Measurements from ENCODE around the gene TBC1D10A. TPM values are rescaled to one million over a fixed set of nuclear protein-coding genes. Genes with fewer than 3 reads are reported as not detected.
A peak's percentile ranks its signal among the peaks of the same experiment; 100 is the strongest.

Gene TBC1D10A
- total RNA-seq, 1 donor from 2014 or later, result 7.9 TPM

DNA sequence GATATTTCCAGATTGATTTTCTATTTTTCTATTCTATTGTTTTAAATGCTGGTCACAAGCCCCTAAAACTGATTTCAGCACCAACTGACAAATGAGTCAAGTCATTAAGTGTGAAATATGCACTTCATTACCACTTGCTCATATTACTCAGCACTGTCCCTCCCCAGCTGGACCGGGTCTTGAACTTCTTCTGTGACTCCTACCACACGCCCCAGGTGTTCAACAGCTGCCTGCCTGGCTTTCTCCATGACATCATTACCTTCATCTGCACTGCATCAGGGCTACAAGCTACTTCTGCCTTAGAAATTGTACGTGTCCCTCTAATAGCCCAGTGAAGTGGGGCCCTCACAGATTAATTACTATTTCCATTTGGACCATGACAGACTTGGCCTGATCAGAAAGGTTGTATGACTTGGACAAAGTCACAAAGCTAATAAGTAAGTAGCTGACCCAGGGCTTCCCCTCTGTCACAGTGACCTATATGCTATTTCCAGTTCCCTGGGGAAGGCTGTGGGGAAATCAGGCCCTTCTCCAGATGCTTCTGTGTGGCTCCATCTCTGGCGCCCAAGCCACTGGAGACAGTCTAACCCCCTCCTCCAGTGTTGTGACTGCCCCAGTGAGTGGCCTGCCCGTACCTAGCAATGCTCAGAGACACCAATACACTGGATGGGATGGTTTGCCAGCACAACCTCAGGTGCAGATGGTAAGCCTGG is 18.1 kb downstream of the TBC1D10A start:
- no peak overlapping the region for H3K4me3 Mint-ChIP-seq (ENCODE audit: unreplicated experiment)
- TF ChIP-seq, protein P1, sequence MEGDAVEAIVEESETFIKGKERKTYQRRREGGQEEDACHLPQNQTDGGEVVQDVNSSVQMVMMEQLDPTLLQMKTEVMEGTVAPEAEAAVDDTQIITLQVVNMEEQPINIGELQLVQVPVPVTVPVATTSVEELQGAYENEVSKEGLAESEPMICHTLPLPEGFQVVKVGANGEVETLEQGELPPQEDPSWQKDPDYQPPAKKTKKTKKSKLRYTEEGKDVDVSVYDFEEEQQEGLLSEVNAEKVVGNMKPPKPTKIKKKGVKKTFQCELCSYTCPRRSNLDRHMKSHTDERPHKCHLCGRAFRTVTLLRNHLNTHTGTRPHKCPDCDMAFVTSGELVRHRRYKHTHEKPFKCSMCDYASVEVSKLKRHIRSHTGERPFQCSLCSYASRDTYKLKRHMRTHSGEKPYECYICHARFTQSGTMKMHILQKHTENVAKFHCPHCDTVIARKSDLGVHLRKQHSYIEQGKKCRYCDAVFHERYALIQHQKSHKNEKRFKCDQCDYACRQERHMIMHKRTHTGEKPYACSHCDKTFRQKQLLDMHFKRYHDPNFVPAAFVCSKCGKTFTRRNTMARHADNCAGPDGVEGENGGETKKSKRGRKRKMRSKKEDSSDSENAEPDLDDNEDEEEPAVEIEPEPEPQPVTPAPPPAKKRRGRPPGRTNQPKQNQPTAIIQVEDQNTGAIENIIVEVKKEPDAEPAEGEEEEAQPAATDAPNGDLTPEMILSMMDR (IDR thresholded peaks at IDR 0.05; ENCODE audit: unreplicated experiment), result no peak
- DNase-seq (ENCODE audit: low spot score), result no peak
- no peak overlapping the region for H3K27ac Mint-ChIP-seq (ENCODE audit: unreplicated experiment)
- H3K36me3 Mint-ChIP-seq (ENCODE audit: low read depth, unreplicated experiment), result peaks cover 5% of the 10 kb centered on the region
- no peaks in the 10 kb centered on the region for H3K9me3 Mint-ChIP-seq (ENCODE audit: unreplicated experiment)
- H3K27me3 Mint-ChIP-seq (ENCODE audit: unreplicated experiment), result peaks cover 5% of the 10 kb centered on the region
- peaks cover 34% of the 10 kb centered on the region for H3K4me1 Mint-ChIP-seq (ENCODE audit: unreplicated experiment)

DNA sequence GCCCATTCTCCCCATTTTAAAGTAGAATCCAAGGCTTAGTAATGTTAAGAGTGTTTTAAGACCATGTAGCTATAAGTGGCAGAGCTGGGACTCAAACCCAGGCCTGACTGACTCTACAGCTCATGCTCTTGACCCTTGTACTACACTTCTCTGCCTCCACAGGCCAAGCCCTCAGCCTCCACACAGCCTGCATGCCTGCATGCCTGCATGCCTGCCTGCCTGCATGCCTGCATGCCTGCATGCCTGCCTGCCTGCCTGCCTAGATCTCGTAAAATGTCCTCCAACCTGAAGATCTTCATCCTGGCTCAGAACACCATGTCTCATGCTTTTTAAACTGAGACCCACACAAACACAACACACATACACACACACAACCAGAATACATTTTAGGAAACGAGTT is 18.6 kb downstream of the TBC1D10A start:
- peaks cover 33% of the 10 kb centered on the region for H3K4me1 Mint-ChIP-seq (ENCODE audit: unreplicated experiment)
- H3K9me3 Mint-ChIP-seq (ENCODE audit: unreplicated experiment), result no peaks in the 10 kb centered on the region

DNA sequence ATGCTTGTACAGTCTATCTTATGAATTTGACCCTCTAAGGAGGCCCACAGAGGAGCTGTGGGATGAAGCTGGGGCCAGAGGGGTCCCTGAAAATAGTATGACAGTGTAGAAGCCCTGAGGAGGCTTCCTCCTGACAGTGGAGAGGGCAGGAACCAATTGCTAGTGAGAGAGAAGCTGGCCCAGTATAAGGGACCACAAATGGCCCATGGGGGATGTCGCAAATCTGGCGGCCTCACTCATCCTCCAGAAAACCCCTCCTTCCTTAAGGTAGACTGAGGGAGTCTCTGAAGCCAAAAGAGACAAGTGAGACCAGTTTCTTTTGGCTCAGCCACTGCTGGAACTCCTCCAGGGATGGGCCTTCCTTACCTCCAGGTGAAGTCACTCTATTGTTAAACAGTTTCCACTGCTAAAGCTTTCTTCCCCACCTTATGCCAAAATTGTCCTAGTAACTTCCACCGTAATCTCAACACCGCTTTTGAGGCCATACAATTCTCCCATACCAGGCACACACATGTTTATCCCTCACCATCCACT is 19.6 kb downstream of the TBC1D10A start:
- no peak overlapping the region for H3K4me3 Mint-ChIP-seq (ENCODE audit: unreplicated experiment)
- DNase-seq (ENCODE audit: low spot score), result no peak
- peaks cover 4% of the 10 kb centered on the region for H3K27me3 Mint-ChIP-seq (ENCODE audit: unreplicated experiment)
- peaks cover 10% of the 10 kb centered on the region for H3K36me3 Mint-ChIP-seq (ENCODE audit: low read depth, unreplicated experiment)
- no peaks in the 10 kb centered on the region for H3K9me3 Mint-ChIP-seq (ENCODE audit: unreplicated experiment)
- TF ChIP-seq, protein P1 (IDR thresholded peaks at IDR 0.05; ENCODE audit: unreplicated experiment), result no peak
- H3K27ac Mint-ChIP-seq (ENCODE audit: unreplicated experiment), result no peak overlapping the region
- H3K4me1 Mint-ChIP-seq (ENCODE audit: unreplicated experiment), result peaks cover 34% of the 10 kb centered on the region

More for the DNA sequence above, 18.6 kb downstream of the TBC1D10A start:
- Mint-ChIP-seq H3K36me3 (ENCODE audit: low read depth, unreplicated experiment) (peaks cover 5% of the 10 kb centered on the region), H3K4me3 (ENCODE audit: unreplicated experiment) (no peak overlapping the region), H3K27ac (ENCODE audit: unreplicated experiment) (no peak overlapping the region), H3K27me3 (ENCODE audit: unreplicated experiment) (peaks cover 5% of the 10 kb centered on the region)
- TF ChIP-seq, protein P1 (IDR thresholded peaks at IDR 0.05; ENCODE audit: unreplicated experiment), result no peak
- no peak for DNase-seq (ENCODE audit: low spot score)

DNA sequence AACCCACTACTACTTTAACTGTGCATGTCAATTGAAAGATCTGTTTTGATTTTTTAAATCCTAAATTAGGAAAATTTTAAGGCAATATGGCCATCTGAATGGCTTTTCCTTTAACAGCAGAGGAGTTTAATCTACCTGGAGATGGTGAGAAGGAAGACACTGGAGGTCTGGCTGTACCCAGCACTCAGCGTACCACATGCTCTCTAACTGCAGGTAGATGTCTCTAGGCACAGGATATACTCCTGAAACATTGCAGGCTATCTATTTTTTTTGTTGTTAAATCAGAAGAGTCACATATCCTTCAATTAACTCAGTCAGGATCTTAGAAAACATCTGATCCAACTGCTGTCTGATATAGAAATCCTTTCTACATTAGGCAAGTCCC is 20.1 kb downstream of the TBC1D10A start:
- Mint-ChIP-seq H3K4me1 (ENCODE audit: unreplicated experiment) (peaks cover 38% of the 10 kb centered on the region), H3K27me3 (ENCODE audit: unreplicated experiment) (peaks cover 4% of the 10 kb centered on the region), H3K9me3 (ENCODE audit: unreplicated experiment) (no peaks in the 10 kb centered on the region), H3K4me3 (ENCODE audit: unreplicated experiment) (no peak overlapping the region), H3K27ac (ENCODE audit: unreplicated experiment) (no peak overlapping the region), H3K36me3 (ENCODE audit: low read depth, unreplicated experiment) (peaks cover 10% of the 10 kb centered on the region)
- TF ChIP-seq, protein P1 (IDR thresholded peaks at IDR 0.05; ENCODE audit: unreplicated experiment), result no peak
- no peak for DNase-seq (ENCODE audit: low spot score)

DNA sequence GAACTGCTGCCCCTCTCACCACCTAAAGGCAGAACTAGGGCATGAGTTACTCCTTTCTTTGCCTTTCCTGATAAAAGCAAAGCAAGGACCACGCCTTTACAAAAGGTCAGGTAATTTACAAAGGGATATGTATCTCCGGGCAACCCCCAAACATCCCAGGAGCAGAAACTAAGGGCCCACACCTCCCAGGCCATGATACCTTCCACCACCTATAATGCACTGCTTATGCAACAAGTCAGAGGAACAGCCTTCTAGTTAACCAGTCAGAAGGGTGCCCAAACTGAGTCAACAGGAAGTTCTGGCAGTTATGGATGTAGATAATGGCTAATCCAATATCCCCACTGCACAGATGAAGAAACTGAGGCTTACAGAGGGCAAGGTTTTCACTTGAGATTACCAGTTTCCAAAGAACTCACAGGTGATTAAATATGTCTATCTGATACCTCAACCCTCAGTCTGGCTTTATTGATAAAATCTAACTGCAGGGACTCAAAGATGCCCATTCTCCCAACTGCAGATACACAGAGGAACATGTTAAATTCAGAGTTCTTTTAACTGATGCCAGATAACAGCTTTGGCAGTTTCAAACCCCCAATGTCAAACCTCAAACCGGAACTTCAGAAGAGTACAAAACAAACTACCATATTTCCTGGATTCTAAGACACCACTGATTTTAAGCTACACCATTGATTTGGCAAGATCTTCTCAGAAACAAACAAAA is 20.7 kb downstream of the TBC1D10A start:
- DNase-seq (ENCODE audit: low spot score), result no peak
- peaks cover 4% of the 10 kb centered on the region for H3K27me3 Mint-ChIP-seq (ENCODE audit: unreplicated experiment)
- H3K4me3 Mint-ChIP-seq (ENCODE audit: unreplicated experiment), result no peak overlapping the region
- TF ChIP-seq, protein P1 (IDR thresholded peaks at IDR 0.05; ENCODE audit: unreplicated experiment), result no peak
- H3K36me3 Mint-ChIP-seq (ENCODE audit: low read depth, unreplicated experiment), result peaks cover 10% of the 10 kb centered on the region
- H3K9me3 Mint-ChIP-seq (ENCODE audit: unreplicated experiment), result no peaks in the 10 kb centered on the region
- H3K4me1 Mint-ChIP-seq (ENCODE audit: unreplicated experiment), result peaks cover 44% of the 10 kb centered on the region
- H3K27ac Mint-ChIP-seq (ENCODE audit: unreplicated experiment), result peak overlapping the region; percentile 48

Measured in endothelial cell (in vitro differentiated cells).